Head of caudate nucleus (tissue), 42 donors: ENCODE data around the gene FAM234A.
"Not testable (repeated sequence)": the region's sequence is repeated elsewhere in the genome, so short reads cannot be mapped to it uniquely, and the experiment has no call there.

Experiments
- DNase-seq, 42 donors: peaks; one replicate each; pipeline versions ENCODE4 v3.0.0 to v3.0.0-alpha.2; 2020 to 2021; ENCODE audit warnings: mixed read lengths in 7 of 42
- intact Hi-C: fragments of 100-400 bp; cut with DNase I; formaldehyde crosslinking; loops from one replicate; pipeline ENCODE4 v1.15.0; 2022

Gene FAM234A

DNA sequence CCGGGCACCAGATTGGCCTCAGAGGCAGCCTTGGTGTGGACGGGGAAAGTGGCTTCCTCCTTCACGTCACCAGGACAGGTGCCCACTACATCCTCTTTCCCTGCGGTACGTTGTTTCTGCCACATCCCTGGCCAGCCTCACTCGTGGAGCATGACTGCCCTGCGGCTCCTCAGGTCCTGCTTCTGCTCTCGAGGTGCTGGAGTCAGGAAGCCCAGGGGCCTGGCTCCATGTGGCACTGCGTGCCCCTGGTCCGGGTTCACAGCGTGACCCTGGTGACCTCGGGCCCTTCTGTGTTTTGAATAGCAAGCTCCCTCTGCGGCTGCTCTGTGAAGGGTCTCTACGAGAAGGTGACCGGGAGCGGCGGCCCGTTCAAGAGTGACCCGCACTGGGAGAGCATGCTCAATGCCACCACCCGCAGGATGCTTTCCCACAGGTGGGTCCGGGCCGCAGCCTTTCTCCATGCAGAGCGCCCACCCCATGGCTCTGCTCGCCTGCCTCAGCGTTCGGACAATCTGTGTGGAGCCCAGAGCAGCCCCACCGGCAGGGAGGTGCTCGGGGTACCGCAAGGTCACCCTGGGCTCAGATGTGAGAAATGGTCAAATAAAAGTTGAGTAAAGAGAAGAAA, 27.6 kb downstream of the FAM234A start:
- no peak for DNase-seq
- intact Hi-C loops = no loop called here

DNA sequence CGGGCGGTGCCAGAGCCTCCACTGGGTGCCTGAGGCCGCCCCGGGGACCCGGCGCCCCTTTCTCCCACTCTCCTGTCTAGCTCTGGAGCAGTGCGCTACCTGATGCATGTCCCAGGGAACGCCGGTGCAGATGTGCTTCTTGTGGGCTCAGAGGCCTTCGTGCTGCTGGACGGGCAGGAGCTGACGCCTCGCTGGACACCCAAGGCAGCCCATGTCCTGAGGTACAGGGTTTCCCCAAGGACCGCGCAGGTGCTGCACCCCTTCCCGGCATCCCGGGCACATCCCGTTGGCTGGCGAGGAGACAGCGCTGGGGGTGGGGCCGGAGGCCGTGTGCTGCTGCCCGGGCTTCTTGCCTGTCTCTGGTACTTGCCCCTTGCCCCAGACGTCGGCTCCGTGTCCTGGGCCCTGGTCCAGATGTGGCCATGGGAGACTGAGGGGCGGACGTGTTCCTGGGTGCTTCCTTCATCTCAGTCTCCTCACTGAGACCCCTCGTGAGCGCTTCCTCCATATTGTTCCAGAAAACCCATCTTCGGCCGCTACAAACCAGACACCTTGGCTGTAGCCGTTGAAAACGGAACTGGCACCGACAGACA, 28.7 kb downstream of the FAM234A start:
- DNase-seq = no peak
- intact Hi-C loops = no loop called here

DNA sequence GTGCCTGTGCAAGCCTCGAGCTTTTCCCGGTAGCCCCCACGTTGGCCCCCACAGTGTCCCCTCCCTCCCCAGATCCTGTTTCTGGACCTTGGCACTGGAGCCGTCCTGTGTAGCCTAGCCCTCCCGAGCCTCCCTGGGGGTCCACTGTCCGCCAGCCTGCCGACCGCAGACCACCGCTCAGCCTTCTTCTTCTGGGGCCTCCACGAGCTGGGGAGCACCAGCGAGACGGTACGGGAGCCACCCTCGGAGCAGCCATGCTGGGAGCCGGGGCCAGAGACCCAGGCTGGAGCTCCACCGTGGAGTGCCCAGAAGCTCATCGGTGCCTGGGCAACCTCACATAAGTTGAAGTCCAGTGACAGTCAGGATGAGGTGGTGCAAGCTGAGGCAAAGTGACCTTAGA, 29.3 kb downstream of the FAM234A start:
- DNase-seq = no peak
- intact Hi-C loops = no loop called here

DNA sequence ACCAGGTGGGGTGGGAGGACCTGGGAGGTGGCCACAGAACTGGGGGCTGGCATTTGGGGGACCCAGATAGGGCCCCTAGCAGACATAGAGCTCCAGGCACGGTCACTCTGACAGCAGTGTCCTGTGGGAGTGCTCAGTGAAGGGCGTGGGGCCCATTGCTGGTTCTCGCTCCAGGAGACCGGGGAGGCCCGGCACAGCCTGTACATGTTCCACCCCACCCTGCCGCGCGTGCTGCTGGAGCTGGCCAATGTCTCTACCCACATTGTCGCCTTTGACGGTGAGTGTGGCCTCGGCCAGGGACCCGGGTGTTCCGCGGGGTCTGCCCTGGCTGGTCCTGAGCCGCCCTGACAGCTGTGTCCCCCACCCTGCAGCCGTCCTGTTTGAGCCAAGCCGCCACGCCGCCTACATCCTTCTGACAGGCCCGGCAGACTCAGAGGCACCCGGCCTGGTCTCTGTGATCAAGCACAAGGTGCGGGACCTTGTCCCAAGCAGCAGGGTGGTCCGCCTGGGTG, 29.9 kb downstream of the FAM234A start:
- no peak for DNase-seq
- intact Hi-C loops = no loop called here

DNA sequence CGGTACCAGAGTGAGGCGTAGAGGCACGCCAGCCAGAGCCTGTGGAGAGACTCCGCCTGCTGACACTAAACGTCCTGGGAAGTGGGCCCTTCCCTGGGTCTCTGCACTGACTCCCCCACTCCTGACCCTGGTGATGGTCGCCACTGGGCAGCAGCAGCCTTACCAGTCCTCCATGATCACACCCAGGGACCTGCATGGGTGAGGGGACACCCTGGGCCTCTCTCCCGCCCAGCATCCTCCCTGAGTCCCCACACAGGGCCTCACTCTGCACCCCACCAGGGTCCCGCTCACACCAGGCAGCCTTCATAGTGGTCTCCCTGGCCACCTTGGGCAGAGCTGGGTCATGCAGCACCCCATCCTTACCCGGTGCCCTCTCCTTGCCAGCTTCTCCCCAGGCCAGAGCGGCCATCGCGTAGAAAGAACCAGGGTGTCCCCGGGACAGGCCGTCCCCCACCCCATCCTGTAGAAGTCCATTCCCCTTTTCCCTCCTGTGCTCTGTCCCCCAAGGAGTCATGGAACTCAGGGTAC, 30.4 kb downstream of the FAM234A start:
- no peak for DNase-seq
- intact Hi-C loops = no loop called here

DNA sequence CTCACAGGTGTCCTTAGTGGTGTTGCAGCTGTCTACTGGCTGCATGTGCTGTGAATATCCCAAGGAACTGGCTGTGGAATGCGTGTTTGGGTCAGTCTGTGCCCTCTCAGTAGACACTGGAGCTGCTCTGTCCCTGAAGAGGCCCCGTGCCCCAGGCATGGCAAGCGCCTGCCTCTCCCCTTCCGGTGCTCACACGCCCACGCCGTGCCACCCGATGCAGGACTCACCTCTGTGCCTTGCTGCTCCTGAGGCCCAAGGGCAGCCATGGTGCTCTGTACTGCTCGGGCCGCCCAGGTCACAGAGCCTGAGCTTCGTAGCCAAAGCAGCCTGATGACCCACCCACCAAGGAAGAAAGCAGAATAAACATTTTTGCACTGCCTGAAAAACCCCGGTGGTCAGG, 31.1 kb downstream of the FAM234A start:
- intact Hi-C loops = no loop called here
- no peak for DNase-seq

DNA sequence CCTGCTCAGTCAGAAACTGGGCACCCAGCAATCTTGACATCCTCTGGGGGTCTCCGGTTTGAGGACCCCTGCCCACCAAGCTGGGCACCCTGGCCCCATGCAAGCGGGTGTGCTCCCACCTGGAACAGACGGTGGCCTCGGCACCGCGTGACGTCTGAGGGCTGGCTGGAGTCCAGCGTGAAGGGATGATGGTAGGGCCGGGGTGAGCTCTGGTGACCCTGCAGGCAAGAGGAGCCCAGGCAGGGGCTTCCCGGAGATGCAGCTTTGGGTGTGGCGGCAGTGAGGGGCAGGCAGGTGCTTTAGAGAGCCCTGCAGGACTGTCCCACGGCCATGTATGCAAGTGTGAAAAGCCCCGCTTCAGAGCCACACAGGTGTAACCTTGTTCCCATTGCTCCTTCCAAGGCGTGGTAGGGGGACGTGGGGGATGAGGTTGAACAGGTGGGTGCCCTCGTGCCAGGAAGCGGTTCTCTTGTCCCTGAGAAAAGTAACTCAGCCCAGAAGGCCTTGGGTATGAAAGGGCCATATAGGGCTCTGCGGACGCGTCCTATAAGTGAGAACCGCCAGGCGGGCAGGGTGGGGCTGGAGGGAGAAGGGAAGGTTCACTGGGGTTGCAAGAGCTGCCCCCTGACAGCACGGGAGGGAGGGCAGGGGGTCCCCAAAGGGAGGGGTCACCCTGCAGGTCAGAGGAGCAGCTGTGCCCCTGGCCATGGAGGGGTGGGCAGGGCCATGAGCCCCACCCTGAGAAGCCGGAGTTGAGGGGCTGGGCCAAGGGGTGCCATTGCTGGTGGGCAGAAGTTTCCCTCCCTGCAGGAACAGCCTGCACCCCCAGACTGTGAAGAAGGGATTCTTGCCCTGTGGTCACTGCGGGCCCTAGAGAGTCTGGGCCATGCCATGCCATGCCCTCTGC, 31.9 kb downstream of the FAM234A start:
- no peak for DNase-seq
- intact Hi-C loops = no loop called here

DNA sequence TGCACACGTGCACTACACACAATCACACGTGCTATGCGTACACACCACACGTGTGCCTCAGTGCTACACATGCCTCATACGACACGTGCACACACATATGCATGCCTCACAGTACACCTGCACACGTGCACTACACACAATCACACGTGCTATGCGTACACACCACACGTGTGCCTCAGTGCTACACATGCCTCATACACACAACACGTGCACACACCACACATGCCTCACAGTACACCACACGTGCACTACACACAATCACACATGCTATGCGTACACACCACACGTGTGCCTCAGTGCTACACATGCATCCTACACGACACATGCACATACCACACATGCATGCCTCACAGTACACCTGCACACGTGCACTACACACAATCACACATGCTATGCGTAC, 32.9 kb downstream of the FAM234A start:
- intact Hi-C loops, DNase-seq: not testable (repeated sequence)

DNA sequence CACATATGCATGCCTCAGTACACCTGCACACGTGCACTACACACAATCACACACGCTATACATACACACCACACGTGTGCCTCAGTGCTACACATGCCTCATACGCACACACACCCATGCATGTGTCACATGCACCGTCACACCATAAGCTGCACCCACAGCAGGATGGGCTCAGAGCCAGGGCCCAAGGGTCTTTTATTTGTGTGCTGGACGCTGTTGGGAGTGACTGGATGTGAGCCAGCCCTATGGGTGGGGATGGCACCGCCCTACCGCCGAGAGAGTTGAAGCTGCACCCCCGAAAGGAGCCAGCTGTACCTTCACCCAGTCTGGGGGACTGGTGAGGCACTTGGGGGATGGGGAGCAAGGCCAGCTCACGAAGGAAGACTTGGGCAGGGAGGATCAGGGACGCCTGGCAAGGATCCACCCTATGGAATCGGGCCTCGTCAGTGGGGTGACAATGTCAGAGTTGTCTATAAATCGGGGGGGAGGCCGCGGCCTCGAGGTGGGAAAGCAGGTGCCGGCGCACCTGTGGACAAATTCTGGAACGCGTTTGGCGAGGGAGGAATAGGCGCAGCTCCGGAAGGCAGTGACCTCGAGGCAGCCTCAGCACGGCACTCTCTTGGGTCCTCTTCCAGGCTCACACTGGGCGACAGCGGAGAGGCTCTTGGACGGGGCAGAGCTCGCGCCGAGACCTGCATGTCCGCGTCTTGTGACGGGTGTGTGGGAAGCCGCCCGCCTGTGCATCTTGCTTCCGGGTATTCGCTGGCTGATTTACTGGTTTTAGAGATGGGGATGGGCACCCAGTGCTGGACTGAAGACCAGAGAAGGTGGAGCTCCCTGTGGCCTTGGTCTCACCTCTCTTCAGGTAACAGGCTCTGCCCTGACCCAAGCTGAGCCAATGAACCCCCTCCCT, 33.8 kb downstream of the FAM234A start:
- intact Hi-C loops = no loop called here
- no peak for DNase-seq

DNA sequence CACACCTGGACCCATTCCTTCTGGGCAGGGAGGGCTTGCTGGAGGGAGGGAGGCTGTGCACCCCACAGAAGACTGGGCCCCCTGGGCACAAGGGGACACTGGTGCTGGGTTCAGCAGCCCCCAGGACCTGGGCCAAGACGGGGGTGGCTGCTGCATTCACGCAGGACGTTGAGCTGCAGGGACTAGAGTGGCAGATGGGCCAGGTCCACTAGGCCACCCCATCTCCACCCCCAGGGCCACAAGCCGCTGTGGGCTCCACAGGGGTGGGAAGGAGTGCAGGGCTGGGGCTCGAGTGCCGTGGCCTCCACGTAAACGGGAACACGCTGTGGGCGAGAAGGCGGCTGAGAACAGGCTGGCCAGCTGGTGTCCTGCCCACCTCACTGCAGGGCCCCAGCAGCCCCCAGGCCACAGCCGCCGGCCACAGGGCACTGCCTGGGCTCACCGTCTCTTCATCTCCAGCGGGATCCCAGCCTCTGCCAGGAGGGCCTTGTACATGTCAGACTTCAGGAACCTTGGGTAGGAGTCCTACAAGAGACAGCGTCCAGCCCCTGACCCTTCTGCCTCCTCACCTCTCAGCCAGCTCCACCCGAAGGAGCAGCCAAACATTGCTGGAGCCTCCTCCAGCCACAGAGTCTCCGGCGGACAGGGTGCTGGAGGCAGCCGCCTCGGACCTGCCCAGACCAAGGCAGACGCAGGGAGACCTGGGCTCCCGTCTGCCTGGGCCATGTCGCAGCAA, 34.6 kb downstream of the FAM234A start:
- intact Hi-C loops = no loop called here
- DNase-seq = no peak

DNA sequence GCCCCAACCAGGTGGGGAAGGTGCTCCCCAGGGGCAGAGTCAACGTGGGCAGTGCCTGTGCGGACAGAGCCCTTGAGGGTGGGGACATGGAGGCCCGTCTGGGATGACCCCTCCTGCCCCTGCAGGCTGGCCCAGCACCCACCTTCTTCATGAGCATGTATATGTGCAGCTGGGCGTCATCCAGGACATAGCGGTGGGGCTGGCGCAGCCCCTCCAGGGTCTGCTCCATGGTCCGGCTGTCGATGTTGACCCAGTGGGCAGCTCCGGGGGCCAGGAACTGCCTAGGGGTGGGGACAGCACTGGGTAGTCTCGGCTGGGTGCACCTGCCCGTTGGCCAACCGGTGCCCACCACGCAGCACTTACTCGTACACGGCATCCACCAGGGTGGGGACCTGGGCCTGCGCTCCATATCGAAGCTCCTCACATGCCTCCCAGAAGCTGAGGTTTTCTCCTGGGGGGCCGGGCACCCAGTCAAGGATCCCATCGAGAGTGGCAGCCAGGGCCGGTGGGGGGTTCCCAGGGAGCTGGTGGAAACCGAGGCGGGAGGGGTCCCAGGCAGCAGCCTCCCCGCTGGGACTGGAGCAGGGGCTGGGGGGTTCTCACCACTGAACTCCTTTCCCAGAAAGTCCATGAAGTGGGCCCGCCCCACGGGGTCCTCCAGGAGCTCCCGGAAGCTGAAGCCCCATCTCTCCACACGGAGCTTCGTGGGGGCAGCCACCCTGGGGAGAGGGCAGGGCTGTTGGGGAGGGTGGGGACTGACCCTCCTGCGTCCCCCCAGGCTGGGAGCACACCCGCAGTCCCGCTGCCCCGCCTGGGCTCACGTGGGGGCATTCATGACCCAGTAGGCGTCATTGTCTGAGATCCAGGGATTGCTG, 36.0 kb downstream of the FAM234A start:
- intact Hi-C loops = no loop called here
- no peak for DNase-seq

DNA sequence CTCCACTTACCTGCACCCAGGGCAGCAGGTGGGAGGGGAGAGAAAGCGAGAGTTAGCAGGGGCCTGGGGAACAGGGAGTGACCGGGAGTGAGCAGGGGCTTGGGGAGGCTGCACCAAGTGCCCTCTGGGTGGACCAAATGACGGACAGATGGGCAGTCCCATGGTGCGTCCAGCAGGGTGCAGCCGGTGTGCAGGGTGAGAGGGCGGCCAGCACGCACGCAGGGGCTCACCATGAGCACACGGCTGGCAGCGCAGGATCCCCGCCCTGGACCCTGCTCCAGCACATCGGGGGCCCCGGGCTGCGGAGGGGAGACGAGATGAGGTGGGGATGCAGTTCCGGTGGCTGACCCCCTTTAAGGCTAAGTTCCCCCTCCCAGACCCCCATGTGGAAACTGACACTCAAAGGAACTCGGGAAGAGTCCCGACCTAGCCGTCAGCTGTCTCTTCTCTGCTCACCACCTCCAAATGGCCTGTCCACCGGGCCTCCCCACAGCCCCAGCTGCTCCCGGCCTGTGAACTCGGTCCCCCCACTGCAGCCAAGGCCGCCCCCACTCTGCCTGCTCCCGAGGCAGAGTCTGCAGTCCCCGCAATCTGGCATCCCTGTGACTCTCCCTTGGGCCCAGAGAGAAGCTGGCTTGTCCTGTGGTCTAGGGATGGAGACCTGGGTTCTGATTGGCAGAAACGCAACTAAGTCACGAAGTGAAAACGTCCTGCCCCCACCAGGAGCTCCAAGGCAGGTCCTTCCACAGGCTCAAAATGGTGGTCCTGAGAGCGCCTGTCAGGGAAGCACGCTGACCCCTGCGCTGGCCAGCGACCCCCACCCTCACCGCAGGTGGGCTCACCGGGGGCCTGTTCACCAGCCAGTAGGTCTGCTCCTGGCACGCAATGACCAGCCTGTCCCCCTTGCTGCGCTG, 38.3 kb downstream of the FAM234A start:
- intact Hi-C loops = no loop called here
- no peak for DNase-seq

DNA sequence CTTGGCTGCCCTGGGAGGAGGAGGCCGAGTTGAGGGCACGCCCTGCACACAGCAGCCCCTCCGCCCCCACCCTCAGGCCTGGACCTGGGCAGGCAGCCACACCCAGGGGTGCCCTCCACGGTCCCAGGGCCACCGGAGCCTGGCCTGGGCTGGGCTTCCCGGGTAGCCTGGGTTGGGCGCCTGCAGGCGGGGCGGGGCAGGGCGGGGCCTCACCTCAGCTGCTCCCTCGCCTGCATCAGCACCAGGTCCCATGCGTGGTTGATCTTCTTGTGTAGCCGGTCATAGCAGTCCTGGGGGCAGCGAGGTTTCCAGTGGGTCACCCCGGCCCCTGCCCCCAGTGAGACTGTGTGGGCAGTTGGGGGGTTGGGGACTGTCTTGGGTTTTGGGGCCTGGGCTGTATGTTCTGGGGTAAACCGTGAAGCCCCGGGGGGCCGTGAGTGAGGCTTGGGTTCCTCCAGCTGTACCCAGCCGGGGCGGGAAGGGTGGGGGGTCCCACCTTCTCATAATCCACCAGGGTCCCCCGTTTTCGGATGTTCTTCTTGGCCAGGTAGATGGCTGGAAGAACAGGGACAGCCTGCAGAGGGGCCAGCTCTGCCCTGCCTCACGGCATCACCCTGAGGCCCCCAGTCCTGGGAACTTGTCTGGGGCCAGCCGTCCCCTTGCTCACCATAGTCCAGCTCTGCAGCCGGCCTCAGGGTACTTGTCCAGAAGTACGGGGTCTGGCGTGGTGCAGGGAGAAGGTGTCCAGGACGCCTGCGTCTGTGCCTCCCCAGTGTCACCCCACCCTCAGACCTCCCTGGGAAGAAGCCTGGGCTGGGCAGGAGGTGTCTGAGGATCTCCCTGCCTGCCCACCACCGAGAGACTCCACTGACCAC, 39.2 kb downstream of the FAM234A start:
- intact Hi-C loops = no loop called here
- DNase-seq = no peak

DNA sequence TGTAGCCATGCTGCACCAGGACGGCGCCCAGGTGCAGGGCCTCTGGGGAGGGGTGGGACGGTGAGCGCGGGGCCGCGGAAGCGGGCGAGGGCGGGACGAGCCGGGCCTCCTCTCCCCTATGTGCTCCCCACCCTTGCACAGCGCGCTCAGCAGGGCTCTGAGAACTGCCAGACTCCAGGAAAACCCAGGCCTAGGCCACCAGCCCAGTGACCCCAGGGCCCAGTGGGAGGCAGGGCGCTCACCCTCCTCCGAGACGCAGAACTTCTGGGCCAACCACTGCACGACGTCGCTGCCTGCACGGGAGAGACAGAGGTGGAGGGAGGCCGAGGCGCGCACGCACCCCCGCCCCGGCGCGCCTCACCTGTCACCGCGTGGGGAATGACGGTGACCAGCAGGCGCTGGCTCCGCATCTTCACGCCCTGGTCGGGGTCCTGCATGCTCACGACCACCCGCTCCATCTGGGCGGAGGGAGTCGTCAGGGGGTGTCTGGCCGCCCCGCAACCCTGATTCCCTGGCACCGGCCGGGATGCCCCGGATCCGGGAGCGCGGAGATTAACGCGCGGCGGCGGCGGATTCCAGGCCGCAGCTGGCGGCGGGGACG, 40.5 kb downstream of the FAM234A start:
- intact Hi-C loops = no loop called here
- peak in 41 of 42 donors; percentile 23 to 78 (median 56) for DNase-seq

DNA sequence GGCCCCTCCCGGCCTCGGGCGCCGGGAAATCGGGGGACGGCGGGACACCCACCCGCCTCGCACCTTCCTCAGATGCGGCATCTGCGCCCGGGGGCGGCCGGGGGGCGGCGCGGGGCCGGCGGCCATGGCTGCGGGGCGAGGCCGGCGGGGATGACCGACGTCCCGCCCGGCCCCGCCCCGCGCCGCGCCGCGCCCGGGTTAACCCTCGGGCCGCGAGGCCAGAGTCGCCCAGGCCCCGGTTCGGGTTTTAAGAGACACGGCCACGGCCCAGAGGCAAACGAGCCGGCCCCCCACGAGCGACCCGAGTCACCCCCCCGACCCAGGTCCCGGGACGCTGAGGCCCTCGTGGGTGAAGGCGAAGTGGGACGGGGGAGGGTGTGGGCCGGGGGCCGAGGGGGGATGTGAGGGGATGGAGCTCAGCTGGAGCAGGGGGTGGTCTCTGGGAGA, 41.2 kb downstream of the FAM234A start, which contains the start of gene RGS11:
Gene RGS11 (minus strand): TSS at position 159 of the 447 bp plus-strand sequence. CDS start 33 bp downstream, at position 126.
- intact Hi-C loops = no loop called here
- no peak for DNase-seq
